Midbrain (tissue), 1 donor: Measurements from ENCODE around the gene ARID4B.
"Not testable (repeated sequence)": the region's sequence is repeated elsewhere in the genome, so short reads cannot be mapped to it uniquely, and the experiment has no call there.

Source experiments
- DNase-seq: peaks from one replicate; lab custom pipeline; 2025; lab: John Stamatoyannopoulos, UW

ARID4B gene

DNA sequence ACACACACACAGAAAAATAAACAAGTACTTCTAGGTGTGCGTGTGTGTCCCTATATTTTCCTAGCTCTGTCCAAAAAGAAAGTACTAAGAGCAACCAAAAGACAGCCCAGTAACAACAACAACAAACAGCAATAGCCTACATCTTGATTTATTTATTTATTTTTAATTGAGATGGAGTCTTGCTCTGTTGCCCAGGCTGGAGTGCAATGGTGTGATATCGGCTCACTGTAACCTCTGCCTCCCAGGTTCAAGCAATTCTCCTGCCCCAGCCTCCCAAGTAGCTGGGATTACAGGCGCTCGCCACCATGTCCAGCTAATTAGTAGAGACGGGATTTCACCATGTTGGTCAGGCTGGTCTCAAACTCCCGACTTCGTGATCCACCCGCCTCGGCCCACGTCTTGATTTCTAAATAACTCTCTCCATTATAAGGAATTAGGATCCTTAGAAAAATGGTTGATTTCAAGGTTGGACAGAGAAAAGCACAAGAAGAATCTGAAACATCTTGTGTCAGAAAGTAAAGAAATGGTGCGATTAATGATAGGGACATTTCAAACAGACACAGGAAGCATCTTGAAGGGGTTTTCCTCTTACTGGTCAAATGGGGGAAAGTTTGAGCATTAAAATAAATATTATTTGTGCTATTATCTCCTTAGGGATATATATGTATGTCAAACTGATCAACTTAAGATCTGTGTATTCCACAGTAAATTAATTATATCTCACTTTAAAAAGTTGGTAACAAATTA lies 59.4 kb downstream of the ARID4B start:
- no peak for DNase-seq

DNA sequence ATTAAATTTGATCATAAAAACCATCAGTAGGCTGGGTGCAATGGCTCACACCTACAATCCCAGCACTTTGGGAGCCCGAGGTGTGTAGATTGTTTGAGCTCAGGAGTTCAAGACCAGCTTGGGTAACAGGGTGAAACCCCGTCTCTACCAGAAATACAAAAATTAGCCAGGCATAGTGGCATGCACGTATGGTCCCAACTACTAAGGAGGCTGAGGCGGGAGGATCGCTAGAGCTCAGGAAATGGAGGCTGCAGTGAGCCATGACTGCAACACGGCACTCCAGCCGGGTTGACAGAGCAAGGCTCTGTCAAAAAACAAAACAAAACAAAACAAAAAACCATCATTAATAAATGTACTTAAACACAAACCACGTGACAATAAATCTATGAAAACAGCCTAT lies 61.0 kb downstream of the ARID4B start:
- no peak for DNase-seq

DNA sequence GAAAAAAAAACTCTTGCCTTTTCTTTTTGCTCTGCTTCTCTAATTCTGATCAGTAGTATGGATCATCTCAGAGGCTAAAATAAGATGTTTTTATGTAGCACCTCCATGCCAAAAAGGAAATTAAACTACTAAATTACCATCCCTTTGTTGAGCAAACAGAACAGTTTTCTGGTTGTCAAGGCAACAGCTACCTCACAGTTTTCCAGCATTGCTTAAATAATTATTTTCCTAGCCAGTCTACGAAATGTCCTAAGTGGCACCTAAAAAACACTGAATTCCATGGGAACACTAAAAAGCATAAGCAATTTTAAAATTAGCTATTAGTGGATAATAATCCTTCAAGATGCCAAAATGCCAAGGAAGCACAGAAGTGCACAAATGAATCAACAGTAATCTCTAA lies 61.7 kb downstream of the ARID4B start:
- DNase-seq: no peak

DNA sequence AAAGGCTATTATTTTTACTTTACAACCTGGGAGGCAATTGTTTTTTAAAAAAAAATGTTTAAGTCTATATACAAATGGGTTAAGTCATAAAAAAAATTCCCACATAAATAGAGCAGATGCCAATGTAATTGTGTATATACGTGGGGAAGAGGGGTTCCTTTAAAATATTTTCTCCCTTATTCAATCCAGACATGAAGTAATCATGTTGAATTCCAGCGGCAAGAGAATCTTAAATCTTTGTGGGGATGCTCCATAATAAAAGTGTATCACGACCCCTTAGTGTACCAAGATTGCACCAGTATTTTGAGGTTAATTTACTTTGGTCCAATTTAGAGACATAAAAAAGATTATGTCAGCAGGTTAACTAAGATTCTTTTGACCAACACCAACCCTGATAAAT lies 62.1 kb downstream of the ARID4B start:
- DNase-seq: no peak

DNA sequence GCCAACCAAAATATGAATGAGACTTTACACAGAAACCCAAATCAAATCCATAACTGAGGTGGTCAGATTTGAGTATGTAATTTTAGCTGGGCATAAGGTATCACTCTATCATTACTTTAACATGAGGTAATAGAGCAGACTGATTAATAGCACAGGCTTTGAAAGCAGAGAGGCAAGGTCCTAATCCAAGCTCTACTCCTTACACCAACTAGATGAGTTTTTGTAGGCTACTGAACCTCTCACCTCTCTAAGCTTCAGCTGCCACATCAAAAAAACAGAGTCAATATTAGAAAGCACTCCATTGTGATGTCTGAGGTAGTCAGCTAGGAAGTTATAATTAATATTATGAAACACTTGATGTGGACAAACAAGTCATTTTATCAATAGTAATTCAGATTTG lies 63.7 kb downstream of the ARID4B start:
- DNase-seq: no peak

DNA sequence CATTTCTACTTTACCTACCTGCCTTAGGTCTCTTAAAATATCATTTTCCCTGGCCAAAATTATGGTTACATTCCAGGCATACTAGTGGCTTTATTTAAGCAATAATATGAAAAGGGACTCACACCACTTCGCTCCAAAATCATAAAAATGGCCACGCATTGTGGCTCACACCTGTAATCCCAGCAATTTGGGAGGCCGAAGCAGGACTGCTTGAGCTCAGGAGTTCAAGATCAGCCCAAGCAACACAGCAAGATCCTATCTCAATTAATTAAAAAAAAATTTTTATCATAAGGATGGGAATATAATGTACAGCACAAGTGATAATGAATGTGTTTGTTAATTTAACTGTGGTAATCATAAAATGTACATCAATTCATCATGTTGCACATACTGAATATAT lies 65.4 kb downstream of the ARID4B start:
- DNase-seq: no peak

DNA sequence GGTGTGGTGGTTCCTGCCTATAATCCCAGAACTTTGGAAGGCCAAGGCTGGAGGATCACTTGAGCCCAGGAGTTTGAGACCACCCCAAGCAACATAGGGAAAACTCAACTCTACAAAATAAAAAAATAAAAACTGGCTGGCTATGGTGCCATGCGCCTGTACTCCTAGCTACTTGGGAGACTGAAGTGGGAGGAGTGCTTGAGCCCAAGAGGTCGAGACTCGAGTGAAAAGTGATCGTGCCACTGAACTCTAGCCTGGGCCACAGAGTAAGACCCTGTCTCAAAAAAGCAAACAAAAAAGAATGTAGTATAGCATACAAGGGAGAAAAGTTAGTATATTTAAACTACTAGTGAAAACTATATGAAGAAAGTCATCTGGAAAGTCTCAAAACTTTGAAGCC lies 66.7 kb downstream of the ARID4B start:
- DNase-seq: no peak

DNA sequence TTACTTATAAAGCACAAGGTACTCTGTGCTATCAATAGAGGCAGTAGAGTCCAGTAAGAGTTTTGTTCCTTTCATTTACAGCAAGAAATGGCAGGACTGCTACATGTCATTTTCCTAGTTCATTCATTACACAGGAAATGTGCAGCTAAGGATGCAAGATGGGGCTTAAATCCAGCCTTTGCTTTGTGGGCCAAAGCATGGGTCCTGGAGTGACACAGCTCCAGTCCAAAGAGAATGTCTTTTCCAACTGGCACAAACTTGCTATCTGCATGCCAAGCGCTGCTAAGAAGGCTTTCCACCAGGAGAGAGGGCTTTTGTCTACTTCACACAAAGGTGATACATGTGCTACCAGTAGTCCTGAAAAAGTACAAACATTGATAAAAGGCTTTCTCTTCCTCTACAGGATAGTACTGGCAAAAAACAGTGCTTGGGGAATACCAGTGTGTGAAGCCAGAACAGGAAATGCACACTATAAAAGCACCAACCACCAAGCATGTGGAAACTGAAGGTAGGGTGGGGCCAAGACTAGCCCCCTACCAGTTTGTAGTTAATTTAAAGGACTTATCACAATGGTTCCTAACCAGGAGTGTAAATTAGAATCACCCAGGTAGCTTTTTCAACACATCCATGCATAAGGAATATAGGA lies 68.7 kb downstream of the ARID4B start:
- no peak for DNase-seq

DNA sequence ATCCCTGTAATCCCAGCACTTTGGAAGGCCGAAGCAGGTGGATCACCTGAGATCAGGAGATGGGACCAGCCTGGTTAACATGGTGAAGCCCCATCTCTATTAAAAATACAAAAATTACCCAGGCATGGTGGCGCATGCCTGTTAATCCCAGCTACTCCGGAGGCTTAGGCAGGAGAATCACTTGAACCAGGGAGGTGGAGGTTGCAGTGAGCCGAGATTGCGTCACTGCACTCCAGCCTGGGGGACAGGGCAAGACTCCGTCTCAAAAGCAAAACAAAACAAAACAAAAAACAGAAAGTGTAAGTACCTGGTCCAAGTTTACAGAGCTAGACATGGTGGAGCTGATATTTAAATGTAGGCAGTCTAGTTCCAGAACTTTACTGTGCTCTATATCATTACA lies 69.9 kb downstream of the ARID4B start:
- not testable (repeated sequence) for DNase-seq

DNA sequence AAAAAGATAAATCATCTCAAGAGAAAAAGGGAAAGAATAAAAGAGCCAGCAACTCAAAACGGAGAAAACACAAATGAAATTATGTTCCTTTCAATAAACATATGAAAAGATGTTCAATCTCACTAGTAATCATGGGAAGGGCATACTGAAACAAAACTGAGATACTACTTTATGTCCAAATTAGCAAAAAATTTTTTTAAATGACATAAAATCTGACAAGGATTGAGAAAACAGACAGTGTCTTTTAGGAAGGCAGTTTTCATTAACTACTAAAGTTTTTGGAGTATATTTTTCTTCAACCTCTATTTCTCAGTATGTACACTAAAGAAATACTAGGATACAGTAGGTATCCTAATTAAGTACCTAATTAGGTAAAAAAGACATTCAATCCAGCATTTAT lies 73.3 kb downstream of the ARID4B start:
- no peak for DNase-seq

DNA sequence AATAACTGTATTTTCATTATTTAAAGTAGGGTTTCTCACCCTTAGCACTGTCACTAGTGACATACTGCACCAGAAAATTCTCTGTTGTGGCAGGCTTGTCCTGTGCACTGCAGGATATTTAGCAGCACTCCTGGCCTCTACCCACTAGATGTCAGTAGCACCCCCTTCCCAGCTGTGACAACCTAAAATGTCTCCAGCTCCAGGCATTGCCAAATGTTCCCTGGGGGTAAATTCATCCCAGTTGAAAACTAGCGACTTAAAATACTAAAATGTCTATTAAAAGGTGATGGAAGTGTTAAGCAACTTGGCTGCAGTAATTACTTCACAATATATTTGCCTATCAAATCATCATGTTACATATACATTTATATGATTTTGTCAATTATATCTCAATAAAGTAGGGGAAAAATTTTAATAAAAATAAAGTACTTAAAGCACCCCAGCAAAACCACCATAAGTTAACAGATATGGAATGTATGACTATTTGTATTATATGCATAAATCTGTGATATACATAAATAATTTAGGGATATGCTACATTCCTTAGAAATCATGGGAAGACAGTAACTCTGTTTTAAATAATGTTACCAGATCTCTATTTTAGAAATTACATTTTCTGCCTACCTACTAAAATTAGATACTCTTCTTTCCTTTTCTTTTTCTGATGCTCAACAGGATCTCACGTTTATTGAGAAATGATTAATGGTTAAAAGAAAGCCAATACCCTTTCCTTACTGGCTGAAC lies 74.6 kb downstream of the ARID4B start:
- peak; percentile 64 for DNase-seq

DNA sequence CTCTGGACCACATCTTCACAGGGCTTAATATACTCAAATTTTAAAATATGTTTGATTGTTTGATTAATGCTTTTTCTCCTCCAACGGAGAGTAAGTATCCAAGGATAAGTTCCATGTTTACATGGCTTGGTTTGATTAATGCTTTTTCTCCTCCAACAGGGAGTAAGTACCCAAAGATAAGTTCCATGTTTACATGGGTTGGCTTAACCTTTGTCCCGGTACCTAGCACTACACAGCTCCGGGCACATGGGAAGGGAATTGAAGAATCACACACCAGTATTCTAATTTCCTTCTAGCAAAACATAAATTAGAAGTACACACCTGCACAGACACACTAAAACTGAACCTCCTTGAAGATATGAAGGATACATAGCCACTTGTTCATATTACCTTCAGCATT lies 77.5 kb downstream of the ARID4B start:
- DNase-seq: no peak

DNA sequence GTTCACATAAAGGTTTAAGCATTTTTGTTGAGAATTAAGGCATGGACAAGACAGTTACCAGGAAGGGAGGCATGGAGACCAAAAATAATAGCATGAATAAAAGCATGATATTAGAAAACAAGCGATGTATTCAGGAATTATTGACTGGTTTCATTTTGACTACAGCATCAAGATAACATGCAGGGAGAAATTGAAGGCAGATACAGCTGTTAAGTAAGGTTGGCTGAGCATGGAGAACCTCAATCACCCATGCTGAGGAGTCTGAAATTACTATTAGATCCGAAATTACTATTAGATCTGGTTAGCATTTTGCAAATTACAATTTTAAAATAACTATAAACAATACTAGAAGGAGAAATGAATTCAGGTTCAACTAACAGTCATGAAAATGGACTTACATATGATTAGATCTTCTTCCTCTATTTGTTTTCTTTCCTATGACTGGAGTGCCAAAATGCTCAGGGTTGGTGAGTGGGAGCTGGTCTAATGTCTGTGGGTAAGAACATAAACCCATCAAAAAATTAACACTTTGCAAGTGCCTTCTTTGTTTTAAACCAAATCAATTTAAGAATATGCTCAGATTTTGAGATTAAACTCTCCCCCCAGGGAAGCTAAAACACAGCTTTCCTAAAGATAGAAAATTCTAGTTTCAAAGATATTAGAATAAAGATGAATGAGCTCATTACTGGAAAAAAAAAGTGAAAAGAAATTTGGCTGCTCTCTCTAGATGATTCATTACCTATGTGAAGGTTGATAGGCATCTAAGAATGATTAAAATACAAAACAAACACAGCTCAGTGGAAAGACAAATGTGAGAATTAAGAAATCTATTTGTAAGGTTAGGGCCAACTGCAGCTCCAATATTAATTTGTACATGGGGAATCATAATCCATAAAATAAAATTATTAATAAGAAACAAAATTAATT lies 81.7 kb downstream of the ARID4B start:
- DNase-seq: no peak

DNA sequence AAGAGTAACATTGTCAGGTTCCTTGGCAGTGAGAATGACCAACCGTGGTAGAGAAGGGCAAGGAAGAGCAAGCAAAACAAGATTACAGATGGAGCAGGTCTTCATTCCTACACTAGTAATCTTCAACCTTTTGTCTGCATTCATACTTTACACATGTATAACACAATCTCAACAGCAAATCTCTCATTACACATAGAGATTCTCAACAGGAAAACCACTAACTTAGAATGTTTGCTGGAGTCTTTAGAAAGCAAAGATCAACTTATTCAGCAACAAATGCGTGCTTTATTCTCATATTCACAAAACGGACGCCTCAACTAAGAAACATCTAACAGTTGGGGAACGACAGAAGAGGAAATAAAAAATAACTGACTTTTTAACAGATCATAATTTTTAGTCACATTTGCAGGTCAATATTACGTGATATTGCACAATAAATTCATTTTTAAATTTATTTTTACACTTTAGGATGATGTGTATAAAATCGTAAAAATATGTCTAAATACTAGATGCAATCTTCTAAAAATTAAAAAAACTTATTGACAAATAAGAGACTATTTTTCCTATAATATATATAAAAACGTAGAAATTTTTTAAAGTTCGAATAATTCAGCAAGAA lies 82.9 kb downstream of the ARID4B start:
- DNase-seq: no peak

DNA sequence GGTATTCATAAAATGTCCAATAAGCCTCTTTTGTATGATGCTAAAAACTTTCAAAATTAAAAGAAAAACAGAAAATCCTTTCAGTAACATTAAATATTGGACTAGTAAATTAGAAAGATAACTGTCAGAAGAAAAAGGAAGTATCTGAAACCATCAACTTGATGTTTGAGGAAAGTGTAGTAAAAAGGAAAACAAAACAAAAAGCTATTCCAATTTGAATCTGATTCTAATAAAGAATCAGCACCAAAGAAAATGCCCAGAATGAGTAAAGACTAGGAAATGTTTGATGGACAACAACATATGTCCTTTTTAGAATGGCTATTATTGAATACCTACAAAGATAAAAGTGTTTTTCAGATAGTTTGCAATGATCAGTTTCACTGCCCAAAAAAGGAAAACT lies 87.0 kb downstream of the ARID4B start:
- DNase-seq: no peak

DNA sequence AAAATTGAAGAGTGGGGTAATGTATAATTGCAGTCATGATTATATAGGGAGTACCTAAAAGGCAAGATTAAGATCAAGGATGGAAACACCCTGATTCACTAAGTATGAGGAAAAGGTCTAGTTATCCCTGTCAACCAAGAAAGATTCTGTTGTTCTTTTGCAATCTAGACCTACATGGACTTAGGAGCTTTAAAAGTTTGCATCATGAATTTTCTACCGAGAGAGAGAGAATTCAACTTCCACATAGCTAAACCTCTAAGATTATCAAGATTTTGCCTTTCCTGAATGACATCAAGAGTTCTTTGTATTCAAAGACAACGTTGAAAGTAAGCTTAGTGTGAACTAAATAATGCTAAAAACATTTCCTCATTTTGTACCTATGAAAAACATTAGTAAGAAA lies 88.1 kb downstream of the ARID4B start:
- DNase-seq: no peak

DNA sequence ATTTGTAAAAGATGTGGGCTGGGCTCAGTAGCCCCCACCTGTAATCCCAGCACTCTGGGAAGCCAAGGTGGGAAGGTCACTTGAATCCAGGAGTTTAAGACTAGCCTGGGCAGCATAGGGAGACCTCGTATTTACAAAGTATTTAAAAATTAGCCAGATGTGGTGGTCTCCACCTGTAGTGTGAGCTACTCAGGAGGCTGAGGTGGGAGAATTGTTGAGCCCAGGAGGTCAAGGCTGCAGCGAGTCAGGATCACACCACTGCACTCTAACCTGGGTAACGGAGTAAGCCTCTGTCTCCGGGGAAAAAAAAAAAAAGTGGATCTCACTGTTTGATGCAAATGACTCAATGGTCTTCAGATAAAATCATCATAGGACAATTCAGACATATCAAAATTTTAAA lies 89.4 kb downstream of the ARID4B start:
- no peak for DNase-seq

DNA sequence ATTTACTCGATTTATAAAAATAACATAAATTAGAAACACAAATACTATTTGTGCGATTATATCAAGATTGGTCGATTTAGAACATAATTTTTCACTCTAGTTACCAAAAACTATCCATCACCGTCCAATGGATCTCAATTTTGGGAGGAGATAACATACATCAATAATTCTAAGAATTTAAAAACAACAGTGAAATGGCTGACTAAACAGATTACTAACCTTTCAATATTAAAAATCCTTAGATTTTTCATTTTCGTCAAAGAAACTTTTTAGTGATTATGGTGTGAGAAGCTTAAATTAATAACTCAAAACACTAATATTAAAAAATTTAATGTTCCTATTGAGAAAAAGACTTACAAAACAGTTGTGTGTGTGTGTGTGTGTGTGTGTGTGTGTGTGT lies 91.9 kb downstream of the ARID4B start:
- DNase-seq: no peak

DNA sequence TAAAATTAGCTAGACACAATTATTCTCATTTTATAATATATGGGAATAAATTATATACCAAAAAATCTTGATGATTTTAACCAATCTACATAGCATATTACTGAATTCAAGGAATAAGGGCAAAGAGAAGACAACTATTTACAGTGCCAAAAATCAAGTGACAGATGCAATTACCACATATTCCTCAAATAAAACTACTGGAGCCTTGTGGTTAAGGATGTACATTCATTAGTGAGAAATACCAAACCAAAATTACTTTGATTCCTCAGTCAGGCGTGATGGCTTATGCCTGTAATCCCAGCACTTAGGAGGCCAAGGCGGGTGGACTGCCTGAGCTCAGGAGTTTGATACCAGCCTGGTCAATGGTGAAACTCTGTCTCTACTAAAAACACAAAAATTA lies 98.1 kb downstream of the ARID4B start:
- DNase-seq: no peak

DNA sequence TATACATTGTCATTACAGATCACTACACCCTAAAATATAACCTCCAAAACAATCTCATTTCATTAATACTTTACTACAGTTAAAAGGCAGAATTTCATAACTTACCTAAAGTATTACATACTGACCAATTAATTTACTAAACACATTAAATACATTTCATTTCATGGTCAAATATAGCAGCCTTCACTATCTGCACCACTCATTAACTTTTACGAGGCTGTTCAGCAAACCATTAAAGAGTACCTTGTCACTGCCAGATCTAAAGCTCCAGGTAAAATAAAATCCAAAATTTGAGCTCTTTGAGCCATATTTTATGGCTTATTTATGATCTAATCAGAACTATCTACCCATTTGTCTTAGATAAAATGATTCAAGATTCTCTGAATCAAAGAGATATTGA lies 100.6 kb downstream of the ARID4B start:
- DNase-seq: no peak

DNA sequence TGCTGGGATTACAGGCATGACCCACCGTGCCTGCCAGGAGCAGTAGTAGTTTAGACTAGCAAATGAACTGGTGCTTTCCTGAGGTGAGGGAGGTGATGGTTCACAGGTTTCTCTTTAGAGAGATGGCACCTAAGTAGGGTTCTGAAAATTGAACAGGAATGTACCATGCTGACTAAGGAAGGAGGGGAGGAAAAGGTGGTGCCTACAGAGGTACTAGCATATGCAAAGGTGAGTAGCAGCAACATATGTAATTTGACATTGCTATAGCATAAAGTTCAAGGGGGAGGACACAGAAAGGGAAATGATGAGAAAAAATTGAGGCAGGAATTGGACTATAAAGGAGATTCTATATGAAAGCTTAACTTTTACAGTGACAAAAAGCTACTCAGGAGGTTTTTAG lies 101.0 kb downstream of the ARID4B start:
- DNase-seq: no peak

DNA sequence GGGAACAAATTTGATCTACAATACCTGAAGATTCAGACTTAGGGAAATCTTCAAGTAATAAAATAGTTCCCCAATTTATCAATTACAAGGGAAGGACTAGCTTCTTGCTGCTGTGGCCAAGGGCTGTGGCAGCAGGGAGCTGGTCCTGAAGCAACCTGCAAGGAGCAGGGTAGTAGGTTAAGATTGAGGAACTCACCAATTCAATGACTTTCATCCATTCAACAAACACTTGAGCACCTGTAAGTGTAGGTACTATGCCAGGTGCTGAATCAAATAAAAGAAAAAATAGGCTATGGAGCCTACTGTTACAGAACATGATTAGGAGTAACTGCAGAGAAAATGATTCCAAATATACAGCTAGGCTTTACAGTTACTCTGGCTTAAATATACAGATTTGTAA lies 102.7 kb downstream of the ARID4B start:
- no peak for DNase-seq
